ENCODE results near the gene METTL5. TPM values are rescaled to one million over a fixed set of nuclear protein-coding genes. Genes with fewer than 3 reads are reported as not detected.
"Not testable (repeated sequence)": the region's sequence is repeated elsewhere in the genome, so short reads cannot be mapped to it uniquely, and the experiment has no call there.

METTL5 gene
- 46.1 and 62.1 TPM in 2 replicates for total RNA-seq (2012; rRNA removed)

GRCh38 chr2:169824373-169825333, at the start of gene METTL5:
Gene METTL5, minus strand, starts transcription at chr2:169824905. Its CDS starts 308 bp downstream, at chr2:169824597.
- Histone ChIP-seq H3K4me3 (ENCODE audit: low read length) (peak within 1 kb of the TSS; percentile 84), H3K4me1 (ENCODE audit: control insufficient read depth, insufficient read depth, low read length) (peaks cover 41% of the 10 kb centered on the region), H3K4me2 (ENCODE audit: low read length) (peak within 1 kb of the TSS; percentile 94), H3K36me3 (ENCODE audit: insufficient read depth, low read length) (no peaks in the 10 kb centered on the region), H3K27me3 (ENCODE audit: control insufficient read depth, insufficient read depth, low read length) (no peaks in the 10 kb centered on the region), H3K9ac (ENCODE audit: low read depth, low read length) (peak within 1 kb of the TSS; percentile 85), H3K9me3 (replicated peaks; ENCODE audit: low read length) (no peaks in the 10 kb centered on the region)

GRCh38 chr2:169871994-169872393, 47.3 kb upstream of the METTL5 start:
- Histone ChIP-seq H3K27me3 (ENCODE audit: control insufficient read depth, insufficient read depth, low read length) (no peaks in the 10 kb centered on the region), H3K4me1 (ENCODE audit: control insufficient read depth, insufficient read depth, low read length) (no peaks in the 10 kb centered on the region), H3K9me3 (replicated peaks; ENCODE audit: low read length) (no peaks in the 10 kb centered on the region), H3K9ac (ENCODE audit: low read depth, low read length) (no peak overlapping the region), H3K4me3 (ENCODE audit: low read length) (no peak overlapping the region), H3K4me2 (ENCODE audit: low read length) (no peak overlapping the region), H3K36me3 (ENCODE audit: insufficient read depth, low read length) (peaks cover 6% of the 10 kb centered on the region)

- not testable (repeated sequence) for H3K4me1 ChIP-seq (ENCODE audit: control insufficient read depth, insufficient read depth, low read length); H3K27me3 ChIP-seq (ENCODE audit: control insufficient read depth, insufficient read depth, low read length); H3K9ac ChIP-seq (ENCODE audit: low read depth, low read length); H3K4me2 ChIP-seq (ENCODE audit: low read length); H3K36me3 ChIP-seq (ENCODE audit: insufficient read depth, low read length); H3K4me3 ChIP-seq (ENCODE audit: low read length); H3K9me3 ChIP-seq (replicated peaks; ENCODE audit: low read length)
These were observed 46.7 kb upstream of the METTL5 start for GRCh38 chr2:169871369-169871768.

- H3K4me1 ChIP-seq (ENCODE audit: control insufficient read depth, insufficient read depth, low read length), result no peaks in the 10 kb centered on the region
- H3K4me3 ChIP-seq (ENCODE audit: low read length), result no peak overlapping the region
- H3K4me2 ChIP-seq (ENCODE audit: low read length), result no peak overlapping the region
- H3K9ac ChIP-seq (ENCODE audit: low read depth, low read length), result no peak overlapping the region
- no peaks in the 10 kb centered on the region for H3K27me3 ChIP-seq (ENCODE audit: control insufficient read depth, insufficient read depth, low read length)
- no peaks in the 10 kb centered on the region for H3K36me3 ChIP-seq (ENCODE audit: insufficient read depth, low read length)
- H3K9me3 ChIP-seq (replicated peaks; ENCODE audit: low read length), result no peaks in the 10 kb centered on the region
These were observed 44.2 kb upstream of the METTL5 start for GRCh38 chr2:169868951-169869350.

GRCh38 chr2:169867579-169867978, 42.9 kb upstream of the METTL5 start:
- Histone ChIP-seq H3K9me3 (replicated peaks; ENCODE audit: low read length) (no peaks in the 10 kb centered on the region), H3K4me1 (ENCODE audit: control insufficient read depth, insufficient read depth, low read length) (peaks cover 3% of the 10 kb centered on the region), H3K9ac (ENCODE audit: low read depth, low read length) (no peak overlapping the region), H3K36me3 (ENCODE audit: insufficient read depth, low read length) (no peaks in the 10 kb centered on the region), H3K27me3 (ENCODE audit: control insufficient read depth, insufficient read depth, low read length) (no peaks in the 10 kb centered on the region), H3K4me2 (ENCODE audit: low read length) (no peak overlapping the region), H3K4me3 (ENCODE audit: low read length) (no peak overlapping the region)

GRCh38 chr2:169866230-169866629, 41.5 kb upstream of the METTL5 start:
- not testable (repeated sequence) for H3K27me3 ChIP-seq (ENCODE audit: control insufficient read depth, insufficient read depth, low read length); H3K36me3 ChIP-seq (ENCODE audit: insufficient read depth, low read length); H3K4me1 ChIP-seq (ENCODE audit: control insufficient read depth, insufficient read depth, low read length); H3K4me2 ChIP-seq (ENCODE audit: low read length); H3K4me3 ChIP-seq (ENCODE audit: low read length); H3K9ac ChIP-seq (ENCODE audit: low read depth, low read length); H3K9me3 ChIP-seq (replicated peaks; ENCODE audit: low read length)

- Histone ChIP-seq H3K36me3 (ENCODE audit: insufficient read depth, low read length) (peaks cover 3% of the 10 kb centered on the region), H3K4me1 (ENCODE audit: control insufficient read depth, insufficient read depth, low read length) (peaks cover 3% of the 10 kb centered on the region), H3K4me2 (ENCODE audit: low read length) (no peak overlapping the region), H3K9me3 (replicated peaks; ENCODE audit: low read length) (no peaks in the 10 kb centered on the region), H3K9ac (ENCODE audit: low read depth, low read length) (no peak overlapping the region), H3K4me3 (ENCODE audit: low read length) (no peak overlapping the region), H3K27me3 (ENCODE audit: control insufficient read depth, insufficient read depth, low read length) (no peaks in the 10 kb centered on the region)
These were observed 40.8 kb upstream of the METTL5 start for GRCh38 chr2:169865492-169865891.

GRCh38 chr2:169862816-169863215, 38.1 kb upstream of the METTL5 start:
- Histone ChIP-seq H3K4me1 (ENCODE audit: control insufficient read depth, insufficient read depth, low read length) (peaks cover 3% of the 10 kb centered on the region), H3K9ac (ENCODE audit: low read depth, low read length) (no peak overlapping the region), H3K27me3 (ENCODE audit: control insufficient read depth, insufficient read depth, low read length) (no peaks in the 10 kb centered on the region), H3K4me2 (ENCODE audit: low read length) (no peak overlapping the region), H3K9me3 (replicated peaks; ENCODE audit: low read length) (no peaks in the 10 kb centered on the region), H3K36me3 (ENCODE audit: insufficient read depth, low read length) (peaks cover 3% of the 10 kb centered on the region), H3K4me3 (ENCODE audit: low read length) (no peak overlapping the region)

- Histone ChIP-seq H3K9me3 (replicated peaks; ENCODE audit: low read length) (no peaks in the 10 kb centered on the region), H3K4me1 (ENCODE audit: control insufficient read depth, insufficient read depth, low read length) (peaks cover 3% of the 10 kb centered on the region), H3K36me3 (ENCODE audit: insufficient read depth, low read length) (peaks cover 3% of the 10 kb centered on the region), H3K27me3 (ENCODE audit: control insufficient read depth, insufficient read depth, low read length) (no peaks in the 10 kb centered on the region), H3K4me3 (ENCODE audit: low read length) (no peak overlapping the region), H3K4me2 (ENCODE audit: low read length) (no peak overlapping the region), H3K9ac (ENCODE audit: low read depth, low read length) (no peak overlapping the region)
These were observed 35.4 kb upstream of the METTL5 start for GRCh38 chr2:169860149-169860548.

GRCh38 chr2:169859423-169859822, 34.7 kb upstream of the METTL5 start:
- H3K36me3 ChIP-seq (ENCODE audit: insufficient read depth, low read length), result peaks cover 3% of the 10 kb centered on the region
- H3K27me3 ChIP-seq (ENCODE audit: control insufficient read depth, insufficient read depth, low read length), result no peaks in the 10 kb centered on the region
- no peak overlapping the region for H3K9ac ChIP-seq (ENCODE audit: low read depth, low read length)
- no peak overlapping the region for H3K4me2 ChIP-seq (ENCODE audit: low read length)
- peaks cover 3% of the 10 kb centered on the region for H3K4me1 ChIP-seq (ENCODE audit: control insufficient read depth, insufficient read depth, low read length)
- H3K9me3 ChIP-seq (replicated peaks; ENCODE audit: low read length), result no peaks in the 10 kb centered on the region
- no peak overlapping the region for H3K4me3 ChIP-seq (ENCODE audit: low read length)

GRCh38 chr2:169855281-169856258, 30.9 kb upstream of the METTL5 start:
- H3K4me2 ChIP-seq (ENCODE audit: low read length); H3K4me1 ChIP-seq (ENCODE audit: control insufficient read depth, insufficient read depth, low read length); H3K27me3 ChIP-seq (ENCODE audit: control insufficient read depth, insufficient read depth, low read length); H3K36me3 ChIP-seq (ENCODE audit: insufficient read depth, low read length); H3K9me3 ChIP-seq (replicated peaks; ENCODE audit: low read length); H3K4me3 ChIP-seq (ENCODE audit: low read length); H3K9ac ChIP-seq (ENCODE audit: low read depth, low read length): not testable (repeated sequence)
